C4-2B (cell line): ENCODE results near the gene RAD51C.
"Not testable (repeated sequence)": the region's sequence is repeated elsewhere in the genome, so short reads cannot be mapped to it uniquely, and the experiment has no call there.

Experiments
- H3K27ac ChIP-seq: fragments of 450-650 bp; 2 replicates; pipeline ENCODE4 v1.5.1; 2017
- ZFX ChIP-seq: fragments of 450-650 bp; IDR thresholded peaks from 2 replicates; pipeline ENCODE4 v1.6.1; 2017
- TF ChIP-seq, protein P1 (sequence below): fragments of 450-650 bp; conservative IDR thresholded peaks from 2 replicates; pipeline ENCODE4 v1.5.1; 2017; ENCODE audit warnings: mild to moderate bottlenecking

Gene RAD51C

DNA sequence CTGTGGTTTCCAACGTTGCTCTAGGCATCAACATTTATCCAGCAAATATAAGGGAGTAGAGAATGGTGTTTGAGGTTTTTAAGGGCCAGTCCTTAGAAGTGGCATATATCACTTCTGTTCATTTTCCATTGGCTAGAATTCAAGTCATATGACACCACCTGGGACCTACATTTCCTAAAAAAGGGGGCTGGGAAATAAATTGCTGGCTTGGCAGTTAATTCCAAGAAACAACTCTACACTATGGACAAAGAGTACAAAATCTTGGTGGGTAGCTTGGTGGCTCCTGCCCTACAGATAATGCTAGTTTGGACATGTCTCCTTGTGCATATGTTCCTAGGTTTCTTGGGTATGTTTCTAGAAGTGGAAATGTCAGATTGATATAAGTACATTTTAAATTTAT is 70.9 kb downstream of the RAD51C start:
- no peak overlapping the region for H3K27ac ChIP-seq
- TF ChIP-seq ZFX, result no peak
- TF ChIP-seq, protein P1, sequence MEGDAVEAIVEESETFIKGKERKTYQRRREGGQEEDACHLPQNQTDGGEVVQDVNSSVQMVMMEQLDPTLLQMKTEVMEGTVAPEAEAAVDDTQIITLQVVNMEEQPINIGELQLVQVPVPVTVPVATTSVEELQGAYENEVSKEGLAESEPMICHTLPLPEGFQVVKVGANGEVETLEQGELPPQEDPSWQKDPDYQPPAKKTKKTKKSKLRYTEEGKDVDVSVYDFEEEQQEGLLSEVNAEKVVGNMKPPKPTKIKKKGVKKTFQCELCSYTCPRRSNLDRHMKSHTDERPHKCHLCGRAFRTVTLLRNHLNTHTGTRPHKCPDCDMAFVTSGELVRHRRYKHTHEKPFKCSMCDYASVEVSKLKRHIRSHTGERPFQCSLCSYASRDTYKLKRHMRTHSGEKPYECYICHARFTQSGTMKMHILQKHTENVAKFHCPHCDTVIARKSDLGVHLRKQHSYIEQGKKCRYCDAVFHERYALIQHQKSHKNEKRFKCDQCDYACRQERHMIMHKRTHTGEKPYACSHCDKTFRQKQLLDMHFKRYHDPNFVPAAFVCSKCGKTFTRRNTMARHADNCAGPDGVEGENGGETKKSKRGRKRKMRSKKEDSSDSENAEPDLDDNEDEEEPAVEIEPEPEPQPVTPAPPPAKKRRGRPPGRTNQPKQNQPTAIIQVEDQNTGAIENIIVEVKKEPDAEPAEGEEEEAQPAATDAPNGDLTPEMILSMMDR, result no peak

DNA sequence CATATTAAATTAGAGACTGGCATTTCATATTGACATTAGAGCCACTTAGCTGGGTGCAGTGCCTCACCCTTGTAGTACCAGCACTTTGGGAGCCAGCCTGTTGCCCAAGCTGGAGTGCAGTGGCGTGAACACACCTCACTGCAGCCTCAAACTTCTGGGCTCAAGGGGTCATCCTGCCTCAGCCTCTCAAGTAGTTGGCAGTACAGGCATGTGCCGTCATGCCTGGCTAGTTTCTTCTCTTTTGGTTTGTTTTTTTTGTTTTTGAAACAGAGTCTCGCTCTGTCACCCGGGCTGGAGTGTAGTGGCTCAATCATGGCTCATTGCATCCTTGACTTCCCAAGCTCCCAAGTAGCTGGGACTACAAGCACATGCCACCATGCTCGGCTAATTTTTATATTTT is 72.0 kb downstream of the RAD51C start:
- TF ChIP-seq, protein P1, result no peak
- TF ChIP-seq ZFX, result no peak
- no peak overlapping the region for H3K27ac ChIP-seq

DNA sequence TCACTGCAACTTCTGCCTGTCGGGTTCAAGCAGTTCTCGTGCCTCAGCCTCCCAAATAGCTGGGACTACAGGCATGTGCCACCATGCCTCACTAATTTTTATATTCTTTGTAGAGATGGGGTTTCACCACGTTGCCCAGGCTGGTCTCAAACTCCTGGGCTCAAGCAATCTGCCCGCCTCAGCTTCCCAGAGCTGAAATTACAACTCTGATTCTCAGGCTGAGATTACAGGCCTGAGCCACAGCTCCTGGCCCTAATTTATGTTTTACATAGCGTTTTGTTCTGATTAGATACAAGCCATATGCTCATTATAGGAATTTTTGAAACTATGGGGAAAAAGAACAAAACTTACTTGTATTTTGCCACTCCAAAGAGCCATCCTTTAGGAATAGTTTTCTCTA is 86.1 kb downstream of the RAD51C start:
- H3K27ac ChIP-seq, result not testable (repeated sequence)

DNA sequence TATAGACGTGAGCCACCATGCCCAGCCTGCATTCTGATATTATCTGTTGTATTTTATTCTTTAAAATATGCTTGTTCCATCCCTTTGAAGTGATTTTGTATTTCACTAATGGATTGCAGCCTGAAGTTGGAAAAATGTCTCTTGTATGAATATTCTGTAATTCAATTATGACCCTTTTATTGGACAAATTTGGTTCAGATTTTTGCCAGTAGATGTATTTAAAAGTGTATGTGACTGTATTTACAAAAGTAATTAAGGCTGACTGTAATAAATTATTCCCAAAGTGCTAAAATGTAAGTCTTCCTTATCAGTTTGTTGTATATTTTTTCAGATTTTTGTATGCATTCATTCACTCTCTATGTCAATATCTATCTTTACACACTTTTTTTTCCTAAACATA is 87.0 kb downstream of the RAD51C start:
- TF ChIP-seq, protein P1, result no peak
- no peak for TF ChIP-seq ZFX
- no peak overlapping the region for H3K27ac ChIP-seq

DNA sequence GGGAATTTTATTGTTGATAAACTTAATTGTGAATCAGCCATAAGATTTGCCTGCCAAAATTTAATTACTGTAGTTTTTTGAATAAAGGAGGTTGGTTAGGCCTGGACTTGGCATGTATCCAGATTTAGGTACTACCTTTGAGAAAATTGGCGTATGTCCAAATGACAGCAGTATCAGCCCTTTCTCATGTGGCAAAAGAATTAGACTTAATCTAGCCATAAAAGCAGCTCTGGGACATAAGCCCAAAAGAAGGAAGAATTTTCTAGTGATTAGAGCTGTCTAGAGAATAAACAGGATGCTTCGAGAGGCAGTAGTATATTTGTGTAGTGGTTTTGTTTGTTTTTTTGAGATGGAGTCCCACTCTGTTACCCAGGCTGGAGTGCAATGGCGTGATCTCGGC is 91.0 kb downstream of the RAD51C start:
- no peak overlapping the region for H3K27ac ChIP-seq
- TF ChIP-seq ZFX, result no peak
- TF ChIP-seq, protein P1, result no peak

DNA sequence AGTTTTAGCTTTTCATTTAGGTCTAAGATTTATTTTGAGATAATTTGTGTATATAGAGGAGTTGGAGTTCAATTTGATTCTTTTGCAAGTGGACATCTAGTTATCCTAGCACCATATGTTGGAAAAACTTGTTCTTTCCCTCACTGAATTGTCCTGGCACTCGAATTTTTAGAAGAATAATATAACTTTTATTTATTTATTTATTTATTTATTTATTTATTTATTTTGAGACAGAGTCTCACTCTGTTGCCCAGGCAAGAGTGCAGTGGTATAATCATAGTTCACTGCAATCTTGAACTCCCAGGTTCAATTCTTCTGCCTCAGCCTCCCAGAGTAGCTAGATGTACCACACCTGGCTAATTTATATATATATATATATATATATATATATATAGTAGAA is 92.7 kb downstream of the RAD51C start:
- TF ChIP-seq ZFX, result no peak
- TF ChIP-seq, protein P1, result no peak
- no peak overlapping the region for H3K27ac ChIP-seq
